GM13976 (cell line): ENCODE measurements around the gene PLEKHG4.

Experiments
- DNase-seq: peaks from one replicate; pipeline ENCODE4 v3.0.0; 2012; ENCODE audit warnings: low spot score
- CTCF ChIP-seq: IDR thresholded peaks from 2 replicates; pipeline ENCODE4 v1.5.1; 2012; ENCODE audit warnings: borderline replicate concordance, mild to moderate bottlenecking; ENCODE audit not compliant: insufficient read depth; ENCODE audit errors: extremely low read depth, missing control alignments, control extremely low read depth
- in situ Hi-C: fragments of 300-500 bp; cut with MboI; formaldehyde crosslinking; loops from one replicate; pipeline ENCODE4 v1.12.0; 2022; ENCODE audit warnings: low sequenced_read_pairs, mixed read lengths, inconsistent platforms; ENCODE audit not compliant: unreplicated experiment

PLEKHG4 gene

GRCh38 chr16:67235816-67236562 is 43.3 kb upstream of the PLEKHG4 start:
- no peak for DNase-seq
- in situ Hi-C loops = no loop called here
- TF ChIP-seq CTCF = no peak

GRCh38 chr16:67236563-67237395 is 42.6 kb upstream of the PLEKHG4 start:
- in situ Hi-C loops = no loop called here
- peak; percentile 87 for DNase-seq
- no peak for TF ChIP-seq CTCF

- DNase-seq = no peak
- in situ Hi-C loops = no loop called here
Observed at GRCh38 chr16:67237396-67238277, 41.7 kb upstream of the PLEKHG4 start.

GRCh38 chr16:67238278-67238575 is 41.1 kb upstream of the PLEKHG4 start:
- in situ Hi-C loops = no loop called here
- TF ChIP-seq CTCF = no peak

More at GRCh38 chr16:67237396-67238277, 41.7 kb upstream of the PLEKHG4 start:
- no peak for TF ChIP-seq CTCF

GRCh38 chr16:67238806-67239470 is 40.4 kb upstream of the PLEKHG4 start:
- no peak for TF ChIP-seq CTCF

More at GRCh38 chr16:67238278-67238575, 41.1 kb upstream of the PLEKHG4 start:
- DNase-seq = no peak

GRCh38 chr16:67240506-67240905 is 38.8 kb upstream of the PLEKHG4 start:
- no peak for TF ChIP-seq CTCF
- DNase-seq = no peak
- in situ Hi-C loops = no loop called here

More at GRCh38 chr16:67238806-67239470, 40.4 kb upstream of the PLEKHG4 start:
- in situ Hi-C loops = no loop called here
- DNase-seq = no peak
